ENCODE results near the gene SELENOT.

DNA sequence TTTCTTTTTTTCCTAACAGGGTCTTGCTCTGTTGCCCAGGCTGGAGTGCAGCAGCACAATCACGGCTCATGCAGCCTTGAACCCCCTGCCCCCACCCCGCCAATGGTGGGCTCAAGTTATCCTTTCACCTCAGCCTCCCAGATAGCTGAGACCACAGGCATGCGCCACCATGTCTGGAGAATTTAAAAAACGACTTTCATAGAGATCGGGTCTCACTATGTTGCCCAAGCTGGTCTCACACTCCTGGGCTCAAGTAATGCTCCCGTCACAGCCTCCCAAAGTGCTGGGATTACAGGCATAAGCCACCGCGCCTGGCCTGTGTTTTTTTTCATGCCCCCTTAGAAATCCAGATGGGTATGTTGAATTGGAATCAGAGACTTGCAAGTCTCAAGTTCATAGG, 60.3 kb downstream of the SELENOT start:
- TF ChIP-seq, protein P1, sequence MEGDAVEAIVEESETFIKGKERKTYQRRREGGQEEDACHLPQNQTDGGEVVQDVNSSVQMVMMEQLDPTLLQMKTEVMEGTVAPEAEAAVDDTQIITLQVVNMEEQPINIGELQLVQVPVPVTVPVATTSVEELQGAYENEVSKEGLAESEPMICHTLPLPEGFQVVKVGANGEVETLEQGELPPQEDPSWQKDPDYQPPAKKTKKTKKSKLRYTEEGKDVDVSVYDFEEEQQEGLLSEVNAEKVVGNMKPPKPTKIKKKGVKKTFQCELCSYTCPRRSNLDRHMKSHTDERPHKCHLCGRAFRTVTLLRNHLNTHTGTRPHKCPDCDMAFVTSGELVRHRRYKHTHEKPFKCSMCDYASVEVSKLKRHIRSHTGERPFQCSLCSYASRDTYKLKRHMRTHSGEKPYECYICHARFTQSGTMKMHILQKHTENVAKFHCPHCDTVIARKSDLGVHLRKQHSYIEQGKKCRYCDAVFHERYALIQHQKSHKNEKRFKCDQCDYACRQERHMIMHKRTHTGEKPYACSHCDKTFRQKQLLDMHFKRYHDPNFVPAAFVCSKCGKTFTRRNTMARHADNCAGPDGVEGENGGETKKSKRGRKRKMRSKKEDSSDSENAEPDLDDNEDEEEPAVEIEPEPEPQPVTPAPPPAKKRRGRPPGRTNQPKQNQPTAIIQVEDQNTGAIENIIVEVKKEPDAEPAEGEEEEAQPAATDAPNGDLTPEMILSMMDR (IDR thresholded peaks at IDR 0.05; ENCODE audit: poor library complexity, severe bottlenecking) = no peak
- no peak for TF ChIP-seq SMC3 (conservative IDR thresholded peaks at IDR 0.05; ENCODE audit: poor library complexity)

All from neural cell (in vitro differentiated cells).